Choroid plexus epithelial cell (primary cell): ENCODE measurements around the gene RNU2-63P.
A peak's percentile ranks its signal among the peaks of the same experiment; 100 is the strongest.
"Not testable (repeated sequence)": the region's sequence is repeated elsewhere in the genome, so short reads cannot be mapped to it uniquely, and the experiment has no call there.

Source experiments
- DNase-seq: peaks from one replicate; pipeline ENCODE4 v3.0.0-alpha.2; 2010; ENCODE audit warnings: low read depth
- H3K4me3 ChIP-seq: 2 replicates; pipeline ENCODE4 v1.5.1; 2011; ENCODE audit warnings: low read depth, mild to moderate bottlenecking, control low read depth, low read length, moderate library complexity
- CTCF ChIP-seq: conservative IDR thresholded peaks from 2 replicates; pipeline ENCODE4 v1.5.1; 2011; ENCODE audit warnings: low read depth, mild to moderate bottlenecking, control low read depth, inconsistent platforms, low read length, moderate library complexity

Gene RNU2-63P

GRCh38 chr2:88002359-88002707 lies 14.0 kb downstream of the RNU2-63P start:
- no peak for TF ChIP-seq CTCF
- no peak for DNase-seq

GRCh38 chr2:88000474-88000873 lies 15.9 kb downstream of the RNU2-63P start:
- DNase-seq, H3K4me3 ChIP-seq: not testable (repeated sequence)

More at GRCh38 chr2:88002359-88002707, 14.0 kb downstream of the RNU2-63P start:
- H3K4me3 ChIP-seq: no peak overlapping the region

GRCh38 chr2:87996570-87996969 lies 19.8 kb downstream of the RNU2-63P start:
- peak; percentile 15 for DNase-seq
- H3K4me3 ChIP-seq: no peak overlapping the region
- TF ChIP-seq CTCF: no peak

GRCh38 chr2:87995756-87996155 lies 20.6 kb downstream of the RNU2-63P start:
- DNase-seq: no peak
- H3K4me3 ChIP-seq: no peak overlapping the region
- no peak for TF ChIP-seq CTCF

GRCh38 chr2:87994304-87994850 lies 22.0 kb downstream of the RNU2-63P start:
- DNase-seq, H3K4me3 ChIP-seq: not testable (repeated sequence)

GRCh38 chr2:87992569-87992968 lies 23.8 kb downstream of the RNU2-63P start:
- not testable (repeated sequence) for DNase-seq, H3K4me3 ChIP-seq

- DNase-seq, H3K4me3 ChIP-seq: not testable (repeated sequence)
These were observed 28.9 kb downstream of the RNU2-63P start for GRCh38 chr2:87987473-87987872.

GRCh38 chr2:87985902-87986301 lies 30.4 kb downstream of the RNU2-63P start:
- not testable (repeated sequence) for H3K4me3 ChIP-seq, DNase-seq

GRCh38 chr2:87981182-87981581 lies 35.2 kb downstream of the RNU2-63P start:
- H3K4me3 ChIP-seq, DNase-seq: not testable (repeated sequence)

- not testable (repeated sequence) for H3K4me3 ChIP-seq, DNase-seq
These were observed 44.0 kb downstream of the RNU2-63P start for GRCh38 chr2:87972385-87972784.
